Tibial nerve (tissue), 4 donors: ENCODE results near the gene IL34. TPM values are rescaled to one million over a fixed set of nuclear protein-coding genes. Genes with fewer than 3 reads are reported as not detected.
A peak's percentile ranks its signal among the peaks of the same experiment; 100 is the strongest.

Source experiments
- DNase-seq, 2 donors: peaks; one replicate each; pipeline ENCODE4 v3.0.0-alpha.2; 2019; ENCODE audit warnings: low spot score in 2 of 2
- H3K27ac ChIP-seq, 4 donors: fragments of 200-600 bp; sonication (generic) in 3 of 4; one replicate each; pipeline ENCODE4 v1.5.1; 2017 to 2019; ENCODE audit warnings: mild to moderate bottlenecking in 1 of 4
- H3K27me3 ChIP-seq, 2 donors: fragments of 200-600 bp; sonication (generic) in 1 of 2; one replicate each; pipeline versions ENCODE4 v1.5.1 to v1.6.0; 2017 to 2019
- H3K36me3 ChIP-seq, 3 donors: fragments of 200-600 bp; sonication (generic); one replicate each; pipeline ENCODE4 v1.5.1; 2018 to 2019
- H3K4me1 ChIP-seq, 4 donors: fragments of 200-600 bp; sonication (generic) in 3 of 4; one replicate each; pipeline ENCODE4 v1.5.1; 2017 to 2019
- H3K4me3 ChIP-seq, 4 donors: fragments of 200-600 bp; sonication (generic) in 3 of 4; one replicate each; pipeline ENCODE4 v1.5.1; 2017 to 2019; ENCODE audit warnings: mild to moderate bottlenecking in 1 of 4, moderate library complexity in 1 of 4
- H3K9me3 ChIP-seq, 4 donors: fragments of 200-600 bp; sonication (generic) in 3 of 4; one replicate each; pipeline ENCODE4 v1.5.1; 2017 to 2019
- CTCF ChIP-seq, 5 experiments: fragments of 200-600 bp in 3 of 5; fragments of 450-650 bp in 2 of 5; sonication (generic) in 3 of 5; IDR thresholded peaks; one replicate each; pipeline ENCODE4 v1.5.1; 2016 to 2019; ENCODE audit warnings: antibody characterized with exemption in 5 of 5, mild to moderate bottlenecking in 3 of 5, moderate library complexity in 2 of 5
- EP300 ChIP-seq, 2 donors: sonication (generic); formaldehyde crosslinking; IDR thresholded peaks; one replicate each; pipeline ENCODE4 v1.6.1; 2017; ENCODE audit warnings: antibody characterized with exemption in 2 of 2, mild to moderate bottlenecking in 1 of 2
- POLR2A ChIP-seq, 2 donors: fragments of 450-650 bp; IDR thresholded peaks; one replicate each; pipeline ENCODE4 v1.6.1; 2017; ENCODE audit warnings: antibody characterized with exemption in 2 of 2, mild to moderate bottlenecking in 2 of 2, moderate library complexity in 2 of 2
- WGBS, 2 donors: methylation state at CpG; one replicate each; pipeline ENCODE4 v1.1.5; 2018; 5-methylcytosine and 5-hydroxymethylcytosine counted together
- total RNA-seq, 4 donors: library from RNA; depleted of rRNA; stranded (reverse); fragments of >200 nt; gene quantifications; one replicate each; pipeline ENCODE4 v1.1.0, GENCODE V29; 2016

Gene IL34
- total RNA-seq, 4 donors from 2014 or later, result 49.6 to 89.4 (median 60.9) TPM

- Histone ChIP-seq H3K9me3 (no peaks in the 10 kb centered on the region), H3K27ac (no peak overlapping the region), H3K27me3 (no peaks in the 10 kb centered on the region), H3K36me3 (peaks cover 0 to 78% (median 5%) of the 10 kb centered on the region in 3 donors), H3K4me1 (peaks cover 0 to 32% (median 21%) of the 10 kb centered on the region in 4 donors), H3K4me3 (no peak overlapping the region)
- DNase-seq, result no peak
- TF ChIP-seq EP300 (IDR thresholded peaks at IDR 0.05) (no peak), POLR2A (IDR thresholded peaks at IDR 0.05) (no peak), CTCF (IDR thresholded peaks at IDR 0.05) (no peak)
- WGBS, 2 donors, result 86 to 88% methylated on average over 14 of the region's 14 CpGs
Observed at GRCh38 chr16:70676675-70677498, 30.5 kb downstream of the IL34 start.

- TF ChIP-seq EP300 (IDR thresholded peaks at IDR 0.05) (no peak), CTCF (IDR thresholded peaks at IDR 0.05) (no peak), POLR2A (IDR thresholded peaks at IDR 0.05) (no peak)
- Histone ChIP-seq H3K36me3 (peaks cover 0 to 73% (median 5%) of the 10 kb centered on the region in 3 donors), H3K4me3 (no peak overlapping the region), H3K27ac (no peak overlapping the region), H3K9me3 (no peaks in the 10 kb centered on the region), H3K27me3 (no peaks in the 10 kb centered on the region), H3K4me1 (peaks cover 0 to 39% (median 28%) of the 10 kb centered on the region in 4 donors)
- 87 to 90% methylated on average over 15 of the region's 15 CpGs for WGBS, 2 donors
- no peak for DNase-seq
Observed at GRCh38 chr16:70677499-70678120, 31.3 kb downstream of the IL34 start.

- DNase-seq, result no peak
- Histone ChIP-seq H3K27ac (peak overlapping the region in 1 of 4 donors; percentile 82), H3K9me3 (no peaks in the 10 kb centered on the region), H3K27me3 (no peaks in the 10 kb centered on the region), H3K4me1 (peaks cover 0 to 46% (median 34%) of the 10 kb centered on the region in 4 donors), H3K36me3 (peaks cover 0 to 66% (median 5%) of the 10 kb centered on the region in 3 donors), H3K4me3 (no peak overlapping the region)
- WGBS, 2 donors, result 91% methylated on average over 19 to 22 of the region's 22 CpGs
- TF ChIP-seq CTCF (IDR thresholded peaks at IDR 0.05) (no peak), EP300 (IDR thresholded peaks at IDR 0.05) (no peak), POLR2A (IDR thresholded peaks at IDR 0.05) (no peak)
Observed at GRCh38 chr16:70678121-70678897, 31.9 kb downstream of the IL34 start.

- Histone ChIP-seq H3K4me3 (no peak overlapping the region), H3K4me1 (peaks cover 0 to 54% (median 40%) of the 10 kb centered on the region in 4 donors), H3K27ac (peak overlapping the region in 2 of 4 donors; percentile 82 to 92), H3K27me3 (no peaks in the 10 kb centered on the region), H3K36me3 (peaks cover 0 to 58% (median 5%) of the 10 kb centered on the region in 3 donors), H3K9me3 (no peaks in the 10 kb centered on the region)
- TF ChIP-seq CTCF (IDR thresholded peaks at IDR 0.05), result no peak
- no peak for TF ChIP-seq POLR2A (IDR thresholded peaks at IDR 0.05)
- no peak for TF ChIP-seq EP300 (IDR thresholded peaks at IDR 0.05)
- 80 to 82% methylated on average over 31 of the region's 31 CpGs for WGBS, 2 donors
- no peak for DNase-seq
Observed at GRCh38 chr16:70678898-70679670, 32.7 kb downstream of the IL34 start.
